Parathyroid adenoma (tissue), 2 donors: ENCODE measurements around the gene CDH18.

ENCODE experiments used
- H2AFZ ChIP-seq: fragments of 300-600 bp; sonication (generic); one replicate; pipeline ENCODE4 v1.7.0; 2017; ENCODE audit warnings: antibody characterized with exemption, mild to moderate bottlenecking
- H3K27ac ChIP-seq: fragments of 300-600 bp; sonication (generic); one replicate; pipeline ENCODE4 v1.7.0; 2017
- H3K27me3 ChIP-seq: fragments of 300-600 bp; sonication (generic); one replicate; pipeline ENCODE4 v1.7.0; 2017; ENCODE audit warnings: low read length; ENCODE audit not compliant: control insufficient read depth, insufficient read depth
- H3K36me3 ChIP-seq: fragments of 300-600 bp; sonication (generic); one replicate; pipeline ENCODE4 v1.7.0; 2017; ENCODE audit warnings: low read length; ENCODE audit not compliant: control insufficient read depth, insufficient read depth
- H3K4me1 ChIP-seq: fragments of 300-600 bp; sonication (generic); one replicate; pipeline ENCODE4 v1.7.0; 2017; ENCODE audit warnings: control low read depth
- H3K4me2 ChIP-seq: fragments of 300-600 bp; sonication (generic); one replicate; pipeline ENCODE4 v1.7.0; 2017; ENCODE audit warnings: low read length
- H3K4me3 ChIP-seq: fragments of 300-600 bp; sonication (generic); one replicate; pipeline ENCODE4 v1.7.0; 2017; ENCODE audit warnings: low read depth, low read length
- H3K79me2 ChIP-seq: fragments of 300-600 bp; sonication (generic); one replicate; pipeline ENCODE4 v1.7.0; 2017; ENCODE audit warnings: control low read depth
- H3K9ac ChIP-seq: fragments of 300-600 bp; sonication (generic); one replicate; pipeline ENCODE4 v1.7.0; 2017; ENCODE audit warnings: mild to moderate bottlenecking
- H3K9me3 ChIP-seq: fragments of 300-600 bp; sonication (generic); one replicate; pipeline ENCODE4 v1.7.0; 2017; ENCODE audit warnings: low read length; ENCODE audit not compliant: control insufficient read depth
- CTCF ChIP-seq: fragments of 300-600 bp; sonication (generic); IDR thresholded peaks from one replicate; pipeline ENCODE4 v1.7.0; 2017; ENCODE audit warnings: antibody characterized with exemption, mild to moderate bottlenecking
- donor health status: primary hyperparathyroidism.

The CDH18 gene

GRCh38 chr5:19891658-19892057, 96.3 kb downstream of the CDH18 start:
- H3K4me2 ChIP-seq = no peak overlapping the region
- H2AFZ ChIP-seq = no peak overlapping the region
- no peak overlapping the region for H3K9ac ChIP-seq
- no peaks in the 10 kb centered on the region for H3K9me3 ChIP-seq
- TF ChIP-seq CTCF = no peak
- no peaks in the 10 kb centered on the region for H3K79me2 ChIP-seq
- no peaks in the 10 kb centered on the region for H3K4me1 ChIP-seq
- H3K36me3 ChIP-seq = no peaks in the 10 kb centered on the region
- H3K4me3 ChIP-seq = no peak overlapping the region
- no peaks in the 10 kb centered on the region for H3K27me3 ChIP-seq
- no peak overlapping the region for H3K27ac ChIP-seq

- H3K4me3 ChIP-seq = no peak overlapping the region
- no peak overlapping the region for H2AFZ ChIP-seq
- no peak overlapping the region for H3K27ac ChIP-seq
- no peaks in the 10 kb centered on the region for H3K9me3 ChIP-seq
- no peak overlapping the region for H3K9ac ChIP-seq
- no peaks in the 10 kb centered on the region for H3K4me1 ChIP-seq
- no peaks in the 10 kb centered on the region for H3K27me3 ChIP-seq
- no peaks in the 10 kb centered on the region for H3K36me3 ChIP-seq
- H3K4me2 ChIP-seq = no peak overlapping the region
- TF ChIP-seq CTCF = no peak
- no peaks in the 10 kb centered on the region for H3K79me2 ChIP-seq
Observed at GRCh38 chr5:19886123-19886917, 101.7 kb downstream of the CDH18 start.

- Histone ChIP-seq H3K9ac (no peak overlapping the region), H3K27ac (no peak overlapping the region), H3K4me3 (no peak overlapping the region), H3K27me3 (no peaks in the 10 kb centered on the region), H3K9me3 (no peaks in the 10 kb centered on the region), H3K4me1 (no peaks in the 10 kb centered on the region), H3K79me2 (no peaks in the 10 kb centered on the region), H3K4me2 (no peak overlapping the region), H3K36me3 (no peaks in the 10 kb centered on the region), H2AFZ (no peak overlapping the region)
- no peak for TF ChIP-seq CTCF
Observed at GRCh38 chr5:19885040-19885824, 102.8 kb downstream of the CDH18 start.

GRCh38 chr5:19880859-19881436, 107.1 kb downstream of the CDH18 start:
- Histone ChIP-seq H3K79me2 (no peaks in the 10 kb centered on the region), H3K27ac (no peak overlapping the region), H3K9me3 (no peaks in the 10 kb centered on the region), H3K4me1 (no peaks in the 10 kb centered on the region), H3K27me3 (no peaks in the 10 kb centered on the region), H3K9ac (no peak overlapping the region), H3K36me3 (no peaks in the 10 kb centered on the region), H2AFZ (no peak overlapping the region), H3K4me3 (no peak overlapping the region), H3K4me2 (no peak overlapping the region)
- TF ChIP-seq CTCF = no peak
